Keratinocyte (primary cell): ENCODE data around the gene ADIG. TPM values are rescaled to one million over a fixed set of nuclear protein-coding genes. Genes with fewer than 3 reads are reported as not detected.

ENCODE experiments used
- DNase-seq: peaks from one replicate; pipeline ENCODE4 v3.0.0-alpha.2; 2011; ENCODE audit warnings: low read depth, missing footprints, low spot score
- FAIRE-seq: peaks from 2 replicates; lab custom pipeline; 2011; peaks lifted over from hg19 to GRCh38; lab: Jason Lieb, UNC
- H2AFZ ChIP-seq: 2 replicates; pipeline ENCODE4 v1.6.0; 2012; ENCODE audit warnings: low read length, control low read depth, inconsistent platforms; ENCODE audit not compliant: control insufficient read depth
- H3K27ac ChIP-seq: 2 replicates; pipeline ENCODE4 v1.5.1; 2011; ENCODE audit warnings: low read length; ENCODE audit not compliant: control insufficient read depth, insufficient read depth
- H3K27me3 ChIP-seq: 3 replicates; pipeline ENCODE4 v1.6.0; 2011; ENCODE audit warnings: low read length; ENCODE audit not compliant: control insufficient read depth, insufficient read depth; ENCODE audit errors: extremely low read depth
- H3K36me3 ChIP-seq, 2 experiments: 2 replicates in 1 of 2; 3 replicates in 1 of 2; pipeline ENCODE4 v1.5.1; 2011; ENCODE audit warnings: low read length in 2 of 2, mild to moderate bottlenecking in 1 of 2; ENCODE audit not compliant: control insufficient read depth in 2 of 2, insufficient read depth in 2 of 2; ENCODE audit errors: extremely low read depth in 1 of 2
- H3K4me1 ChIP-seq: 3 replicates; pipeline ENCODE4 v1.5.1; 2011; ENCODE audit warnings: low read length; ENCODE audit not compliant: control insufficient read depth, insufficient read depth; ENCODE audit errors: extremely low read depth
- H3K4me2 ChIP-seq: 3 replicates; pipeline ENCODE4 v1.6.0; 2011; ENCODE audit warnings: low read depth, low read length; ENCODE audit not compliant: control insufficient read depth, insufficient read depth; ENCODE audit errors: extremely low read depth
- H3K4me3 ChIP-seq, 3 experiments: fragments of 200-600 bp in 1 of 3; sonication (generic) in 1 of 3; 2 replicates in 2 of 3; 3 replicates in 1 of 3; pipeline ENCODE4 v1.5.1; 2011 to 2016; ENCODE audit warnings: low read length in 3 of 3, mild to moderate bottlenecking in 3 of 3, control low read depth in 2 of 3, inconsistent platforms in 1 of 3, low read depth in 1 of 3, mixed read lengths in 1 of 3, mixed run types in 1 of 3, moderate library complexity in 1 of 3; ENCODE audit not compliant: control insufficient read depth in 2 of 3, insufficient read depth in 2 of 3; ENCODE audit errors: extremely low read depth in 1 of 3
- H3K79me2 ChIP-seq: 2 replicates; pipeline ENCODE4 v1.6.0; 2012; ENCODE audit warnings: low read length; ENCODE audit not compliant: control insufficient read depth, insufficient read depth
- H3K9ac ChIP-seq: 3 replicates; pipeline ENCODE4 v1.6.0; 2011; ENCODE audit warnings: low read length; ENCODE audit not compliant: control insufficient read depth, insufficient read depth; ENCODE audit errors: extremely low read depth
- H3K9me1 ChIP-seq: 3 replicates; pipeline ENCODE4 v1.6.0; 2011; ENCODE audit warnings: low read length; ENCODE audit not compliant: control insufficient read depth, insufficient read depth; ENCODE audit errors: extremely low read depth
- H3K9me3 ChIP-seq: 2 replicates; pipeline ENCODE4 v1.5.1; 2012; ENCODE audit warnings: low read depth, low read length; ENCODE audit not compliant: control insufficient read depth
- H4K20me1 ChIP-seq: 3 replicates; pipeline ENCODE4 v1.6.0; 2011; ENCODE audit warnings: low read length; ENCODE audit not compliant: control insufficient read depth, insufficient read depth; ENCODE audit errors: extremely low read depth
- EZH2 ChIP-seq: IDR thresholded peaks from one replicate; pipeline ENCODE4 v1.6.1; 2012; ENCODE audit warnings: inconsistent platforms, mild to moderate bottlenecking, low read length, moderate library complexity
- dilution Hi-C: fragments of 300-500 bp; cut with MboI; formaldehyde crosslinking; loops from one replicate; pipeline ENCODE4 v1.7.0; 2020; ENCODE audit warnings: low sequenced_read_pairs; ENCODE audit not compliant: extremely low pct_ligation_motif_present
- polyA plus RNA-seq, 5 experiments: library from polyadenylated mRNA; depleted of rRNA in 3 of 5; stranded (reverse) in 3 of 5; stranded (forward) in 1 of 5; unstranded in 1 of 5; fragments of >200 nt; gene quantifications; 1 replicate in 1 of 5; 2 replicates in 3 of 5; 3 replicates in 1 of 5; pipeline versions ENCODE4 v1.2.1 to v1.2.3, GENCODE V29; 2011 to 2012; ENCODE audit warnings: missing spikeins in 2 of 5, low read depth in 1 of 5, low replicate concordance in 1 of 5
- TF ChIP-seq, protein P1 (sequence below), 3 experiments: IDR thresholded peaks in 1 of 3; conservative IDR thresholded peaks in 1 of 3; optimal IDR thresholded peaks in 1 of 3; 2 replicates in 2 of 3; 3 replicates in 1 of 3; pipeline versions ENCODE3 to v1.5.1; 2011; ENCODE audit warnings: low read length in 3 of 3, mild to moderate bottlenecking in 3 of 3, moderate library complexity in 2 of 3, control low read depth in 1 of 3, inconsistent platforms in 1 of 3; ENCODE audit not compliant: insufficient read depth in 2 of 3; ENCODE audit errors: extremely low read depth in 1 of 3

The ADIG gene
- polyA plus RNA-seq, 1 donor (not counting 4 experiments of a cell fraction or from before 2014, with no cell fraction given): not detected

DNA sequence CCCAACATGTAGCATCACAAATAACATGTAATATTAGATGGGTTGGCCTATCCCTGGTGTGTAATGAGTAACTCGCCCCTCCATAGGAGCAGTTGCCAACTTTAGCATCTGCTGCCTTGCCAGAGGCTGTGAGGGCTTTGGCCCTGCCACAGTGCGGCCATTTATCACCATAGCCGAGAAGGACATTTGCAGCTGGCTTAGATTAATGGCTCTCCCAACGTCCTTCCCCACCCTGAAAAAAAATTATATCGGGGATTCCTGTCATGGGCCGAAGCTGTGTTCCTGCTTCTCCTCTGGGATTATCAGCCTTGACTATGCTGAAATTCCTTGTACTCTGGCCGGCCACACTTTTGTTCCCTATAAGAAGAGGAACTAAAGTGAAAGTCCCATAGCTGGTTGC lies 7.6 kb upstream of the ADIG start:
- Histone ChIP-seq H3K9me3 (no peaks in the 10 kb centered on the region), H3K9me1 (no peaks in the 10 kb centered on the region), H3K4me3 (no peak overlapping the region), H3K27ac (no peak overlapping the region), H3K79me2 (no peaks in the 10 kb centered on the region), H3K9ac (no peak overlapping the region), H3K27me3 (no peaks in the 10 kb centered on the region), H4K20me1 (no peaks in the 10 kb centered on the region), H3K36me3 (peaks cover 11 to 17% of the 10 kb centered on the region in 2 experiments), H2AFZ (no peak overlapping the region), H3K4me1 (no peaks in the 10 kb centered on the region), H3K4me2 (no peak overlapping the region)
- FAIRE-seq (no peak), DNase-seq (no peak)
- no peak for TF ChIP-seq EZH2
- TF ChIP-seq, protein P1, sequence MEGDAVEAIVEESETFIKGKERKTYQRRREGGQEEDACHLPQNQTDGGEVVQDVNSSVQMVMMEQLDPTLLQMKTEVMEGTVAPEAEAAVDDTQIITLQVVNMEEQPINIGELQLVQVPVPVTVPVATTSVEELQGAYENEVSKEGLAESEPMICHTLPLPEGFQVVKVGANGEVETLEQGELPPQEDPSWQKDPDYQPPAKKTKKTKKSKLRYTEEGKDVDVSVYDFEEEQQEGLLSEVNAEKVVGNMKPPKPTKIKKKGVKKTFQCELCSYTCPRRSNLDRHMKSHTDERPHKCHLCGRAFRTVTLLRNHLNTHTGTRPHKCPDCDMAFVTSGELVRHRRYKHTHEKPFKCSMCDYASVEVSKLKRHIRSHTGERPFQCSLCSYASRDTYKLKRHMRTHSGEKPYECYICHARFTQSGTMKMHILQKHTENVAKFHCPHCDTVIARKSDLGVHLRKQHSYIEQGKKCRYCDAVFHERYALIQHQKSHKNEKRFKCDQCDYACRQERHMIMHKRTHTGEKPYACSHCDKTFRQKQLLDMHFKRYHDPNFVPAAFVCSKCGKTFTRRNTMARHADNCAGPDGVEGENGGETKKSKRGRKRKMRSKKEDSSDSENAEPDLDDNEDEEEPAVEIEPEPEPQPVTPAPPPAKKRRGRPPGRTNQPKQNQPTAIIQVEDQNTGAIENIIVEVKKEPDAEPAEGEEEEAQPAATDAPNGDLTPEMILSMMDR (optimal IDR thresholded peaks at IDR 0.05 in 1 of 3, IDR thresholded peaks at IDR 0.05 in 1 of 3, conservative IDR thresholded peaks at IDR 0.05 in 1 of 3; ENCODE audit: extremely low read depth in 1 of 3, insufficient read depth in 2 of 3, low read length in 3 of 3): no peak
- dilution Hi-C loops: no loop called here

DNA sequence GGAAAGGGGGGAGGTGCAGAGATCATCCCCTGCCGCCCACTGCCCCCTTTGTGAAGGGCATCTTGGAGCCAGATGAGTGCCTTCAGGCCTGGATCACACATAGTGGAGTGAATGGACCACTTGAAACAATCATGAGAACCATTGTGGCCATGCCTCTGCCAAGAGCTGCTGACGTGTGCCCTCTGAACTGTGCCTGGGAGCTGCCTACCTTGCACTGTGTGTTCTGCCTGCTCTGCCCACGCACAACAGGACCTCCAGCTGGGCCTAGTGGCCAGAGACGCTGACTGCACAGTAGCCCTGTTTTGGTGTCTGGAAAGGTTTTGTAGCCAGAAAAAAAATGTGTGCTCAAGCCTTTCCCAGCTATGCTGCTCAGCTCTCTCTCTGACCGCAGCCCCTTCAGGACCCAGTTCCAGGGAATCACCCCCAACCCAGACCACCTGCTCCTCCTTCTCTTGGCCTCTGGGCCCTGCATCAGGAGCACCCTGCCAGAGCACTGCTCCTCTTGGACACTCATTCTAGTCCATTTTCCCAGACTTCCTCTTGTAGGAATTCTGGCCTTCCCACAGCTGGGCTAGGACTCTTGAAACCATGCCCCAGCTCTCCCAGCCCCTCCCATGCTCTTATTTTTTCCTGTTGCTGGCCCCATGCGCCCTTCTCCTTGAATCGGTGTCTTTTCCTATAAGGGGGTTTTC lies 1.6 kb upstream of the ADIG start:
- H3K9ac ChIP-seq: no peak overlapping the region
- H3K9me1 ChIP-seq: no peaks in the 10 kb centered on the region
- H3K79me2 ChIP-seq: no peaks in the 10 kb centered on the region
- H4K20me1 ChIP-seq: no peaks in the 10 kb centered on the region
- H3K4me1 ChIP-seq: no peaks in the 10 kb centered on the region
- H3K4me2 ChIP-seq: no peak overlapping the region
- dilution Hi-C loops: no loop called here
- H3K27me3 ChIP-seq: no peaks in the 10 kb centered on the region
- no peaks in the 10 kb centered on the region for H3K9me3 ChIP-seq
- FAIRE-seq: no peak
- no peak overlapping the region for H2AFZ ChIP-seq
- peaks cover 5 to 8% of the 10 kb centered on the region in 2 experiments for H3K36me3 ChIP-seq
- DNase-seq: no peak
- no peak for TF ChIP-seq EZH2
- TF ChIP-seq, protein P1 (optimal IDR thresholded peaks at IDR 0.05 in 1 of 3, IDR thresholded peaks at IDR 0.05 in 1 of 3, conservative IDR thresholded peaks at IDR 0.05 in 1 of 3; ENCODE audit: extremely low read depth in 1 of 3, insufficient read depth in 2 of 3, low read length in 3 of 3): no peak
- H3K27ac ChIP-seq: no peak overlapping the region
- H3K4me3 ChIP-seq: no peak overlapping the region
